ENCODE results near the gene SLC30A10.
"Not testable (repeated sequence)": the region's sequence is repeated elsewhere in the genome, so short reads cannot be mapped to it uniquely, and the experiment has no call there.

SLC30A10 gene

DNA sequence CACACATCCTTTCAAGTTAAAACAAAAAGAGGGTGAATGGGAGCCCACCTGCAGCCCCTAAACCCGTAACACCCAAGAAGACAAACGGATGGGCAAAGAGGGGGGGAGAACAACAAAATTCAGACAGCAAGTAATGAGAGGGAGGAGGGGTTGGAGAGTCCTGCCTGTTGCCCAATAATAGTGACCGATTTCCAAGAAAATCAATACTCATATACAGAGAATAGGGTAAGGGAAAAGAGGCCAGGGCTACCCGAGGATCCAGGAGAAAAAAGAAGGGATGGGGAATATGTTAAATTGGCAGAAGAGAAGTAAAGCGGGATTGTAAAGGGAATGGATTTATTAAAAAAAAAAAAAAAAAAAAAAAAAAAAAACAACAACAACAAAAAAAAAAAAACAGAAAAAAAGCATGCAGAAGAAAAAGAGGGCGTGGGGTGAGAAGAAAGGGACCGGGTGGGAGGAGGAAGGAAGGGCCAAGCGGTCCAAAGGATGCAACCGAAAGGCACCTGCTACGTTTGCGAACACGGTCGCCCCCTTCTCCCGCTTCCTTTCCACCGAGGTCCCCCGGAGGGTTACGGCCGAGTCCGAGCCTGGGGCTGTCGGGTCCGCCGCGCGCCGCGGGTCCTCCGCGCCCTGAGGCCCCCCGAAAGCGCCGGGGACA lies 930 bp downstream of the SLC30A10 start:
- DNase-seq, result peak in 1 of 51 donors; percentile 22

DNA sequence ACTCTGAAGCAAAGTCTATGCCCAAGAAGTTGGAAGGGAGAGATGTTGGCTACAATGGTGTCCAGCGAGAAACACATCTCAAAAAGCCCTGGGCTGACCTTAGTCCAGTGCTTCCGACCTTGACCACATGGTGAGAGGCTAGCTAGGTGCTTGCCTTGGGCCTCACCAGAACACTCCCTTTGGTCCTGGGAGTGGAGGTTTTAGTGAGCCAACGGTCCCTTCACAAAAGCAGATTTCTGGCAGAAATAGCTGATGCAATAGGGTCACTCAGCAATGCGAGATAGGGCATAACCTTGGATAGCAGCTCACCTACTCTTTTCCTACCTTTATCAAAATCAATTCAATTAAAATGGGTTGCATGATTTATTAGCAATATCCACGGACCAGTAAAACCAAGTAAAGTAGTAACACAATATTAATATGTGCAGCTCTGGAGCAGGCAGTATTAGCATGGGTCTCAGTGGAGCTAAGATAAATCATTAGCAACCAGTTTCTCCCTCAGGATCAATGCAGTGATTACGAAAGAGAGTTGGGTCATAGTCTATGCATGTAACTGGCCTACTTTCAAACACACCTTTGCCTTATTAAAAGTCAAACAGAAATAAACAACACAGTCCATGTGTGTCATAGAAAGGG lies 1.9 kb downstream of the SLC30A10 start:
- no peak for DNase-seq

DNA sequence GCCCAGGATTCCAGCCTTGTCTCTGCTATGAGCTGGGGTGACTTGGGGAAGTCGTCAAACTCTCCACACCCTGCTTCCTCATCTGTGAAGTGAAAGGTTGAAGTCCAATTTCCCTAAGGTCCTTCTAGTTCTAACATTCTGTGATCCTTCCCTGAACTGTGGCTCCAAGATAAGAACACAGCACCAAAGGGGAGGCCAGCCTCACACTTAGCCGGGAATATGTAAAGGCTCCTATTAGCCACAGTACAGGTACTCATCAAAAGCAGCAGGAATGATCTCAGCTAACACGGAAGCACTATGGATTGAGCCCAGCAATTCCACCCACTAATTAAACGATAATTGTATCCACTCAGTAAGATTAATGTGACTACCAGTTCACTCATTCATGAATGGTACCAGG lies 4.0 kb downstream of the SLC30A10 start:
- no peak for DNase-seq

DNA sequence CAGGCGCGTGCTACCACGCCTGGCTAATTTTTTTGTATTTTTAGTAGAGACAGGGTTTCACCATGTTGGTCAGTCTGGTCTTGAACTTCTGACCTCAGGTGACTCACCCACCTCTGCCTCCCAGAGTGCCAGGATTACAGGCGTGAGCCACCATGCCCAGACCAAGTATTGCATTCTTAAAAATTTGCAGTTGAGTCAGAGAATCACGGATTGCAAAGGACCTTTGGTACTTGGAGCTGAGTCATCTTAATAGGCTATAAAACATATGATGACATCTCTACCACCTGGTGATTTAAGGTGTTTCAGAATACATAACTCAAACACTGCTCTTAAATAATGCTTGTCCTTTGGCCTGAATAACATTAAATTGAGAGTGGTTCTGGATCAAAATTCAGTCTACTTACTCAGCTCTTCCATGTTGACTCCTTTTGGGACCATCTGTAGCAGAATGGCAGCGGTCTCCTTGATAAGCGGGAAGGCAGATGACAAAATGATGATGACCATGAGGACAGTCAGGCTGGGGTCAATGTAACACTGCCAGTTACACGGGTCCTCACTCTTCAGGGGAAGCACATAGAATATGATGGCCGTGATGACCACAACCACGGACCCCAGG lies 10.4 kb downstream of the SLC30A10 start:
- DNase-seq, result no peak

DNA sequence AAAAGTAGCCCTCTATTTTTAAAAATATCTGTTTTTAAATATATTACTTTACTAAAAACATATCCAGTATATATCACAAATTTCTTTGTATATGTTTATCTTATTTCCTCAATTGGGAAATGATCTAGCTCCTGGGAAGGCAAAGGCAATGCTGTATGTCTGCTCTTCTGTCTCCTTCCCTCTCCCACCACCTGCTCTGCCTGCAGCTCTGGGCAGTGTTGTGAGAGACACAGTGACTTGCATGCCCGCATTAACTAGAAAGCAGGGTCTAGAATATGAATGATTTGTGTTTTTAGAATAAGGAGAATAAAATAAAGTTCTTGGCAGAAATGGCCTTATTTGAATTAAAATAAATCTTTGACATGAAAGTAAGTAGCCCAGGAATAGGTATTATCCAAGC lies 11.1 kb downstream of the SLC30A10 start:
- no peak for DNase-seq

DNA sequence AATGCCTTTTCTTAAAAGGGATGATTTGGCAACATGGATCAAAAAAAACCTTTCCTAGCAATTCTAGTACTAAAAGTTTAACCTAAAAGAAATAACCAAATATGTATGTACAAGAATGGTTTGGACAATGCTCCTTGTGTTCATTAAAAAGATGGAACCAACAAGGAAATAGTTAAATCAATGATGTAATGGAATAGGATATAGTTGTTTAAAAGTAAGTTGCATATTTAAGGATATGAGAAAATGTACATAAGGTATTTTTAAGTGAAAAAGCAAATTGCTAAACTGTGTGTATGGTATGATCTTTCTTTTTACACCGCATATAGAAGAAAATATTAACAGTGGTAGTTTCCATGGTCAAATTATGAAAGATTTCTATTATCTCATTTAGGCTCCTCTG lies 12.1 kb downstream of the SLC30A10 start:
- DNase-seq, result no peak

DNA sequence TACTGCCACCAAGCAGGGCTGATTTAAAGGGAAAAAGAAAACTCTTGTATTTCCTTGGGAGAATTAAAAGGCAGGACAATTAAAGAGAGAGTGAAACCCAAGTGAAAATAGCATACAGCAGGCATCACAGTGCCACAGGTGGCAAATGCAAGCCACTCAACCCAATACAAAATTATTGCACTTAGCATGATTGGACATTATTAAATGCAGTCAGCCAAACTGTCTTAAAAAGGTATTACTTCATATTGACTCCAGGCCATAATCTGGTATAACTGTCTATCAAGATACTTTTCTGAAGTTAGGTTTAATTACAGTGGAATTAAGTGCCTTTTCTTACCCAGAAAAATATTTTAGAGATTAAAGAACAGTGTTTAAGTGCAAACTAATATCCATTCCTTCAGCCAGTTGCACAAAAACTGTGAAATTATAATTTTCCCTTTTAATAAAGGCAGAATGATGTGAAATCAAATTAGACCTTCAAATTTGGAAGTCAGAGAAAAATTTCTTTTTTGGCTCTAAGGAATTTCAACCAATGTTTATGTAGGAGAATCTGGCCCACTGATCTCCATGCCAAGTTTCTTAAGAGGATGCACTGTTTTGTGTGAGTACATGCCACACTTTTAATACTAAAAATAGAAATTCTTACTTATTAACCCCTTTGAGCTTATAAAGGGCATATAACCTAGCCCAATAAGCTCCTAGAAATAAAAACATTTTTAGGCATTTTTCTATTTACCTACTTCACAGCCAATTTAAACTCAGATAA lies 15.2 kb downstream of the SLC30A10 start:
- no peak for DNase-seq

DNA sequence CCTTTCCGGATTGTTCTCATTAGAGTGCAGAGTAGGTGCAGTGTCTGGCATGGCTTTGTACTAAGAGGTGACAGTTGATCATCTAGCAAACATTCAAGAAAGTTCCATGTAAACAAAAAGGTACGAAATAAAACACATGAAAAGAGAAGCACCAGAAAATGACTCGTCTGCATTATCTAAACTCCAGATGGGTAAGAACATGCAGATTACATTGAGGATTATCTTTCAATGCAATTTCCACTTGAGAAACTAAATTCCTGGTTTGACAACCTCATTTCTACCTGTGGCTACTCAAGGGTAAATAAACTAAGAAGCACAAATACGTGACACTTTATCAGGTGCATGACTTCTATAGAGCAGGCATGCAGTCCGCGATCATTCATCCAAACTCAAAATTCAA lies 17.6 kb downstream of the SLC30A10 start:
- DNase-seq, result no peak

DNA sequence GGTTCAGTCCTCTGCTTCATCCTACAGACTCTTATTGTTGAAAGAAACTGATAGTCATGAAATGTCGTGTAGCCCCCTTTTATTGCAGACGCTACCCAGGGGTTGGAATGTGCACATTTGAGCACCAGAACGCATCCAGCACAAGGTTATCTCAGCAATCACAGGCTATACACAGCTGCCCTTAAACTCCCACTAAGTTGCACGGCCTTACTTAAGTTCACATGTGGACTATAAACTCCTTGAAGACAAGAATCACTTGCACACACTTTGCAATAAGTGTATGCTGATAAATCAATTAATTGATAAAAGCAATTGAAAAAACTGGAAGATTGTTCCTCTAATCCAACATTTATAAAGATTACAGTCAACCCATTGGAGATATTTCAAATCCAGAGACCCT lies 18.9 kb downstream of the SLC30A10 start:
- DNase-seq, result no peak

DNA sequence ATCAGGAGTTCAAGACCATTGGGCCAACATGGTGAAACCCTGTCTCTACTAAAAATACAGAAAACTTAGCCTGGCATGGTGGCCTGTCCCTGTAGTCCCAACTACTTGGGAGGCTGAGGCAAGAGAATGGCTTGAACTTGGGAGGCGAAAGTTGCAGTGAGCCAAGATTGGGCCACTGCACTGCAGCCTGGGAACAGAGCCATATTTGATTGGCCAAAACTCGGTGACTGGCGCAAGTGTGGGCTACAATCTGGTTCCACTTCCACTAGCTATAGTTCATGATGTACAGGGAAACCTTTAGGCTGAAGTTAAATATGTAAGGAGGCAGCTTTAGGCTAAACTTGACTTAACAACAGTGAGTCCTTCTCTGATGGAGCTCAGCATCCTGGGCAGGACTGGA lies 20.2 kb downstream of the SLC30A10 start:
- no peak for DNase-seq

DNA sequence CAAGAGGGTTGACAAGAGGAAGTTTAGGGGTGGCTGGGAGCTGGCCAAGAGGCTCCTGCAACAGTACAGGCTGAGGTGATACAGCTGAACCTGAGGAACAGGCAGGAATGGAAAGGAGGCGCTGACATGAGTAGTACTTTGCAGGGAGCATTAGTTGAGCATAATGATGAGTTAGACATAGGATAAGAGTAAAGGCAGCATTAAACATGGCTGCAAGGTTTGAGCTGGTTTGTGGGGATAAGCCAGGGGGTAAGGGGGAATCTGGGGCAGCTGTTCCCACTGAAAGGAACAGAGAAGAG lies 20.6 kb downstream of the SLC30A10 start:
- no peak for DNase-seq

DNA sequence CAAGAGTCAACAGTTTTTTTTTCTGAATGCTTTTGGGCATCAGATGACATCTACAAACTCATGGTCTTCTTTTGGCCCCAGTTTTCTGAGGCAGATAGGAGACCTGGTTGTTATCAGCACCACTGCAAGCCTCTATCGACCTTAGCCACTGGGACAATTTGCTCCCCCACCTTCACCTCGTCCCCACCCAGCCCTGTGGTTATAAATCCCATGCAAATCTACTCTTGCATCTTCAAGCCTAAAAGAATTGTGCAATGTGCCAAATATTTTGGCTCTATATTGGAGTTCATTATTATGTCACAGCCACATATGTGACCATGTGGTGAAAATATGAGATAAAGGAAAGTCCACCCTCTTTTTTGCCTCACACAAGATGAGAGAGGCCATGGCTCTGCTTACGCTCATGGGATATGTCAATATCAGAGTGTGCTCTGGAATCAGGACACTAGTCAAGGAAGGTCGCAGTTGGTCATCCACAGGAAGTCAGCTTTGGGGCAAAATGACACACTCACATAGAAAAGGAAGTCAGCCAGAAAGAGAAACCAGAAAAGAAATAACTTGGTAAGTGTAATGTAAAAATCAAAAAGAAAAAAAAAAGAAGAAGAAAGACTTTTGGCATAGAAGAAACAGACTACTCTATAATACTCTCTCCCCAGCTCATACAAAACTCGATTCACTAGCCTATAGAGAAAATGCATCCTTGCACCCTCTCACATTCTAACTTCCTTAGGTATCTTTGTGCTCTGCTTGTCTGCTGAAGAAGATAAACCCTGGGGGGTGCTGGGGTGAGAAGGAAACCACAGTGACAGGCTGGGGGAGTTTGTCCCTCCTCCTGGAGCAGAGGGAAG lies 21.2 kb downstream of the SLC30A10 start:
- DNase-seq, result no peak

DNA sequence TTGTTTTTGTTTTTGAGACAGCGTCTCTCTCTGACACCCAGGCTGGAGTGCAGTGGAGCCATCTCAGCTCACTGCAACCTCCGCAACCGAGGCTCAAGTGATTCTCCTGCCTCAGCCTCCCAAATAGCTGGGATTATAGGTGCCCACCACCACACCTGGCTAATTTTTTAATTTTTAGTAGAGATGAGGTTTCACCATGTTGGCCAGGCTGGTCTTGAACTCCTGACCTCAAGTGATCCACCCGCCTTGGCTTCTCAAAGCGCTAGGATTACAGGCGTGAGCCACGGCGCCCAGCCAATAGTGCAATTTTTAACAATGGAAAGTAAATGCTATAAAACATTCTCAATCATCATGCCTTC lies 21.8 kb downstream of the SLC30A10 start:
- DNase-seq, result not testable (repeated sequence)

DNA sequence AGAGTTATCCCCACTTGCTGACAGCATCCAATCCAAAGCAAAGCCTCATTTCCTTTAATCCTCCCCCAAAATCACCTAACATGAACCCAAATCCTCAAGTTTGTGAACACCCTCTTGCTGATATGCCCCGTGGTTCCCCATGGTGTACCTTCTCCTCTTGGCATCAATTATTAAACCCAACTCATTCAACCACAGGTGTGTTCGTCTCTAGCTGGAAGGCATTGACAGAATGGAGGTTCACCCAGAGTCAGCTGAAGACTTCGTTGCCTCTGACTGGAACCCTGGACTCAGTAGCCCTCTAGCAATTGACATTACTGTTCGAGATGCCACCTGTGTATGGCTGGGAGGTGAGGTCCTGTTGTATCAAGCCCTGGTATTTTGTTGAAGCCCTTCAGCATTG lies 22.8 kb downstream of the SLC30A10 start:
- DNase-seq, result no peak

DNA sequence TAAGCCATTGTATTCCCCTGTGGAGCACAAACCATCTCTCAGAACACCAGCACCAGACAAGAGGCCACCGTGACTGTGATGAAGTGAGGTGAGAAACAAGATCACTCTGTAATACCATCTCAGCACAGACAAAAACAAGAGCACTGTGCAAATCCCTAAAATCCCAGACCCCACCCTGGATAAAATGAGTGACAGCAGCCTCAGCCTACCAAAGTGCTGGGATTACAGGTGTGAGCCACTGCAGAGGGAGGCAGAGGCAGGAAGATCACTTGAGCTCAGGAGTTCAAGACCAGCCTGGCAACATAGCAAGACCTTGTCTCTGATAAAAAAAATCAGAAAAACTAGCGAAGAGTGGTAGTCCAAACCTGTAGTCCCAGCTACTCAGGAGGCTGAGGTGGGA lies 23.4 kb downstream of the SLC30A10 start:
- DNase-seq, result no peak

DNA sequence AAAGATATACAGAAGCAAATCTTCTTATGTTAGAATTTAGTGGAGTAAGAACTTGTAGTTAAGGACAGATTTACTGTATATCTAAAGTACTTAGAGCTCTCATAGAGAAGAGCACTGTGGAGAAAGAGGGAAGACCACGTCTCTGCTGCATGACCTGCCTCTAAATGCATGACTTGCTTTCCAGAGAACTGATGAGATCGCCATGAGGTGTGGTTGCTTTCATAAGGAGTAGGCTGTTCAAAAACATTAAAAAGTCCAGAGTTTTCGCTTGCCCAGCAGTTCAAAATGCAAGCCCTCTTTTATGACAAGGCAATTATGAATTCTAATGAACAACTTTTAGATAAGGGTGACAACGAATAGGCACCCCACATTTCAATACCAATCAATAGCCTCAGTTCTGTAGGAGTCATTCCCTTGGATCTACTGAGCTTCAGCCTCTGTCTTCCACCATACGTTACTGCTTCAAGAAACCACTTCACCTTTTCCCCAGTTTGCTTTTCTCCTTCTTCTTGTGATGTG lies 24.9 kb downstream of the SLC30A10 start:
- no peak for DNase-seq

DNA sequence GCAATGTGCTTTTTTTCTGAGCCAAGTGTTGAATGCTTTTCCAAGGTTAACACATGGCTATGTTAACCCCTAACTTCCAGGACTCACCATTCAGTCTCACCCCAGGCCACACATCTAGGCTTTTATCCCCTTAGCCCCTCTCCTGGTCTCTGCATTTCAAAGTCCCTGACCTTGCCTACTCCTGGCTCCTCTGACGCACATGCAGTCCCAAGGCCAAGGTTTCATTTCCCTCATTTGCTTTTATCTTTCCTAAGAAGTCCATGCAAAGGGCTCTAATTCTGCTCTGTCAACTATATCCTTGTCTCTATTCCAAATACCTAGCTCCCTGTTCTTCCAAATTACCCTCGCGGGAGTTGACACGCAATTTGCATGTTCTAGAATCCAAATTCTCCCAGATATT lies 25.4 kb downstream of the SLC30A10 start:
- no peak for DNase-seq

DNA sequence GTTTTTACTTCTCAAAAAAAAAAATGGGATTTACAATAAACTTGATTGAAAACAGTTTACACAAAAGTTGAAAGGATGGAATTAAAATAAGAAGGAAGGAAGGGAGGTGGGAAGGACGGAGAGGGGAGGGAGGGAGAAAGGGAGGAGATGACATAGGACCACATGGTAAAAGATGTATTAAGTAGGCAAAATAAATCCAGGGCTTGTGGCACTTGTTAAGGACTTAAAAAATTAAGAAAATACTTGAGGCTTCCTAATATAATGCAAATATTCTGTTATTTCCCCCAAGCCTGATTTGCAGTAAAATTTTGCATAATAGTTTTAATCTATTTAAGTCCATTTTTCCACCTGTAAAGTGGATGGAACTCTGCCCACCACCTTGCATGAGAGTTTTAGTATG lies 27.5 kb downstream of the SLC30A10 start:
- no peak for DNase-seq

DNA sequence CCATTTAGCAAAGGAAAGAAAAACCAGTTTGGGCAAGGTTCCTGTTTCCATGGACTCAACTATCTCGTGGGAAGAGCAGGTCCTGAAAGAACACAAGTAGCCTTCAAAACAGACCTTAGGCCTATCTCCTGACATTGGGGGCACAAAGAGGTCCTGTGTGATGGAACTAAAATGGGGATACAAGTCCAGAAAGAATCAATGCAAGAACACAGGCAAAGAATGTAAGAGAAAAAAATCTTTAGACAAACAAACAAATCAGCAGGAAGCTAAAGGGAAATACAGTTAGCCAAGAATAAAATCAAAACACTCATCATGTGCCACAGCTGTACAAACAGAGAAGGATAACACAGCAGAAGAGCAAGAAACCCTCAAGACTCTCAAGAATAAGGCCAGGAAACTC lies 28.2 kb downstream of the SLC30A10 start:
- DNase-seq, result no peak

DNA sequence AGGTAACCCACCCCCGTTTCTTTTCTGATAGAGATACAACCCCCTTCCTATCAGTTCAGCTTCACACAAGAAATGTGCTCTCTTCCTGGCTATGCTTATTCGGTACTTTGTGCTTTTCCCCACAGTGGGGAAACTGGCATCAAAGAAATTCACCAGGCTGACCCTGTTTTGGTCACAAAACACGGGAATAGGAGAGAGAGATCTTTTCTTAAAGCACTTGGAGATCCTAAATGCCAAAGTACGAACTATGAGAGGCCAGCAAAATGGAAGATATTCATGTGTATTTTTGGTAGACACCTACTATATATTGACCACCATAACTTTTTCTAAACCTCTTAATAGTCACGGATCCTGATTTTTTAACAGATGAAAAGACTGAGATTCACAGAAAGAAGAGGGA lies 30.0 kb downstream of the SLC30A10 start:
- no peak for DNase-seq

DNA sequence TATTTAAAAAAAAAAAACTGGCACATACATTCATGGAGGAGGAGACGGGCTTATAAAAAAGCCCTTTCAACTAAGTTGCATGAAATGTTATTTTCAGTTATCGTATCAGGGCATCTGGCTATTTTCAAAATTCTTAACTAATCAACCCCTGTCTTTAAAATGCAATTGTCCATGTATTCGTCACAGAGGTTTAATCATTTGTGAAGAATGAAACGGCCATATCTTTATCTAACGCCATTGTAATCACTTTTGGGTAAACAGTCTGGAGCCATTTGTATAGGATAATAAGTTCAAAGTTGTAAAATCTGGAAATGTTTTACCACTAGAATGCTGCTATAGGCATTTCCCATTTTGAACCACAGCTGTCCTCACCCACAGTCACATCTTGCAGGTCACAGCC lies 30.4 kb downstream of the SLC30A10 start:
- no peak for DNase-seq

DNA sequence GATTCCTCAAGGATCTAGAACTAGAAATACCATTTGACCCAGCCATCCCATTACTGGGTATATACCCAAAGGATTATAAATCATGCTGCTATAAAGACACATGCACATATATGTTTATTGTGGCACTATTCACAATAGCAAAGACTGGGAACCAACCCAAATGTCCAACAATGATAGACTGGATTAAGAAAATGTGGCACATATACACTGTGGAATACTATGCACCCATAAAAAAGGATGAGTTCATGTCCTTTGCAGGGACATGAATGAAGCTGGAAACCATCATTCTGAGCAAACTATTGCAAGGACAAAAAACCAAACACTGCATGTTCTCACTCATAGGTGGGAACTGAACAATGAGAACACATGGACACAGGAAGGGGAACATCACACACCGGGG lies 36.1 kb downstream of the SLC30A10 start:
- not testable (repeated sequence) for DNase-seq

All from hypothalamus (tissue), 51 donors.